Panc1 (cell line): ENCODE data around the gene OPN1MW3. TPM values are rescaled to one million over a fixed set of nuclear protein-coding genes. Genes with fewer than 3 reads are reported as not detected.

Experiments
- ATAC-seq: fragments of 200-7000 bp; cut with Tn5 transposase; 2 replicates; pipeline ENCODE4 v1.9.1; 2020; ENCODE audit warnings: mild to moderate bottlenecking, moderate library complexity
- BruUV-seq: library from RNA; stranded (reverse); fragments of 400-500 nt; replicated peaks from 2 replicates; lab custom pipeline; 2021; lab: Mats Ljungman, UMichigan
- CTCF ChIA-PET: fragments of 300-600 bp; sonication (Branson Sonifier 250); formaldehyde crosslinking; loops from one replicate; lab custom pipeline; 2022; ENCODE audit warnings: antibody characterized with exemption; lab: Charles Lee
- POLR2A ChIA-PET: fragments of 300-600 bp; sonication (Branson Sonifier 250); formaldehyde crosslinking; loops from one replicate; lab custom pipeline; 2022; ENCODE audit warnings: antibody characterized with exemption; lab: Charles Lee
- DNase-seq: peaks from one replicate; pipeline ENCODE4 v3.0.0-alpha.2; 2010; ENCODE audit warnings: low read depth, low spot score
- H3K27ac ChIP-seq: 2 replicates; pipeline ENCODE4 v1.5.1; 2011; ENCODE audit warnings: mild to moderate bottlenecking, low read length, inconsistent platforms
- H3K27me3 ChIP-seq: fragments of 200-500 bp; sonication (Bioruptor generic); 2 replicates; pipeline ENCODE4 v1.6.0; 2014; ENCODE audit warnings: low read length, inconsistent platforms; ENCODE audit not compliant: control insufficient read depth, insufficient read depth
- H3K36me3 ChIP-seq: fragments of 200-500 bp; sonication (Bioruptor generic); 2 replicates; pipeline ENCODE4 v1.5.1; 2014; ENCODE audit warnings: inconsistent platforms, mild to moderate bottlenecking, low read length, moderate library complexity; ENCODE audit not compliant: control insufficient read depth, insufficient read depth
- H3K4me1 ChIP-seq: 2 replicates; pipeline ENCODE4 v1.5.1; 2011; ENCODE audit warnings: inconsistent platforms, mild to moderate bottlenecking, low read length, moderate library complexity; ENCODE audit not compliant: control insufficient read depth, insufficient read depth
- H3K4me3 ChIP-seq, 2 experiments: 2 replicates each; pipeline ENCODE4 v1.5.1; 2011 to 2012; ENCODE audit warnings: low read depth in 2 of 2, low read length in 2 of 2, mild to moderate bottlenecking in 2 of 2, inconsistent platforms in 1 of 2, moderate library complexity in 1 of 2
- H3K9me3 ChIP-seq: fragments of 200-500 bp; sonication (Bioruptor generic); 2 replicates; pipeline ENCODE4 v1.5.1; 2014; ENCODE audit warnings: low read depth, mild to moderate bottlenecking, inconsistent platforms, low read length, moderate library complexity; ENCODE audit not compliant: control insufficient read depth, insufficient read depth
- POLR2AphosphoS5 ChIP-seq: IDR thresholded peaks from 2 replicates; pipeline ENCODE4 v1.6.1; 2012; ENCODE audit warnings: mild to moderate bottlenecking, low read depth, low read length, moderate library complexity
- SIN3A ChIP-seq: IDR thresholded peaks from 2 replicates; pipeline ENCODE4 v1.6.1; 2012; ENCODE audit warnings: low read depth, mild to moderate bottlenecking, low read length, moderate library complexity, borderline replicate concordance; ENCODE audit not compliant: insufficient read depth
- TCF7L2 ChIP-seq: IDR thresholded peaks from 2 replicates; pipeline ENCODE4 v1.6.1; 2011; ENCODE audit warnings: mild to moderate bottlenecking, low read depth, low read length, inconsistent platforms
- in situ Hi-C: cut with HindIII; loops from 2 replicates; pipeline ENCODE4 v1.10.0; 2016; ENCODE audit warnings: low sequenced_read_pairs, low pct_unique_long_range_greater_than_20kb
- intact Hi-C: fragments of 100-400 bp; cut with micrococcal nuclease; formaldehyde crosslinking; loops from one replicate; pipeline ENCODE4 v1.10.0; 2022; ENCODE audit not compliant: unreplicated experiment
- total RNA-seq: library from RNA; stranded (reverse); gene quantifications from one replicate; pipeline ENCODE4 v1.2.1, GENCODE V29; 2021; ENCODE audit not compliant: unreplicated experiment
- TF ChIP-seq, protein P1 (sequence below): fragments of 450-650 bp; IDR thresholded peaks from 2 replicates; pipeline ENCODE4 v1.5.1; 2017; ENCODE audit warnings: mild to moderate bottlenecking
- TF ChIP-seq, protein P2 (sequence below), 2 experiments: IDR thresholded peaks; 2 replicates each; pipeline ENCODE4 v1.6.1; 2011 to 2012; ENCODE audit warnings: low read depth in 2 of 2, control low read depth in 1 of 2, low read length in 1 of 2, mild to moderate bottlenecking in 1 of 2, moderate library complexity in 1 of 2; ENCODE audit not compliant: insufficient read depth in 1 of 2

Gene OPN1MW3
- total RNA-seq, 1 experiment from 2014 or later, result not detected

DNA sequence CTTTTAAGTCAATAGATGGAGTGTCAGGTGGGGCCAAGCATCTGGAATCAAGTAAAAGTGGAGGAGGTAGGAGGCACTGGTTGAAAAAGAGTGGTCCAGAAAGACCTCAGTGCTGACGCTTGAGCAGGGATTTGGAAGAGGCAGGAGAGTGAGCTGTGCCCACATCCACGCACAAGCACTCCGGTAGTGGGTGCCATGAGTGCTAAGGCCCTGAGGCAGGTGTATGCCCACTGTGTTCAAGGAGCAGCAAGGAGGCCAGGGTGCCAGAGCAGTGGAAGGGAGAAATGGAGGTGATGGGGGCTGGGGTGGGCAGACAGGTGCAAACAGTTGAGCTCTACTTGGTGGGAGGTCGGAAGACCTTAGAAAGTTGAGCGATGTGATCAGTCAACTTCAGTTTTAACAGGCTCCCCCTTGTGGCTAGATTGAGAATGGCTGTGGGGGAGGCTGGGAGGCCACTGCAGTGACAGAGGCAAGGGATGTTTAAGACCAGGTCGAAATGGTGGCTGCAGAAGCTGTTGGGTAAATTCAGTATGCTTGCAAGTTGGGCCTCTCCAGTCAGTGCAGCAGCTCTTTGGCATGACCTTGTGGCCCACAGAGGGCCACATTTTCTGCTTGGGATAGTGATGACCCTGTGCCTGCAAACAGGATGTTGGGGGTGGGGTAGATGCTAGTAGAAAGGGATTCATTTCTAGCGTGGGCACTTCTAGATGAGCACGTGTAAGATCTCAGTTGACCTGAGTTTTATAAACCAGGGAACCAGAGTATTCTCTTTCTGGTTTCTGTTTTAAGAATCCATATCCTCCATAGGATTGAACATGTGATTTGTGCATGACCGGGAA lies 50.9 kb downstream of the OPN1MW3 start:
- no TSS peak for BruUV-seq
- no peaks in the 10 kb centered on the region for H3K9me3 ChIP-seq
- TF ChIP-seq, protein P1, sequence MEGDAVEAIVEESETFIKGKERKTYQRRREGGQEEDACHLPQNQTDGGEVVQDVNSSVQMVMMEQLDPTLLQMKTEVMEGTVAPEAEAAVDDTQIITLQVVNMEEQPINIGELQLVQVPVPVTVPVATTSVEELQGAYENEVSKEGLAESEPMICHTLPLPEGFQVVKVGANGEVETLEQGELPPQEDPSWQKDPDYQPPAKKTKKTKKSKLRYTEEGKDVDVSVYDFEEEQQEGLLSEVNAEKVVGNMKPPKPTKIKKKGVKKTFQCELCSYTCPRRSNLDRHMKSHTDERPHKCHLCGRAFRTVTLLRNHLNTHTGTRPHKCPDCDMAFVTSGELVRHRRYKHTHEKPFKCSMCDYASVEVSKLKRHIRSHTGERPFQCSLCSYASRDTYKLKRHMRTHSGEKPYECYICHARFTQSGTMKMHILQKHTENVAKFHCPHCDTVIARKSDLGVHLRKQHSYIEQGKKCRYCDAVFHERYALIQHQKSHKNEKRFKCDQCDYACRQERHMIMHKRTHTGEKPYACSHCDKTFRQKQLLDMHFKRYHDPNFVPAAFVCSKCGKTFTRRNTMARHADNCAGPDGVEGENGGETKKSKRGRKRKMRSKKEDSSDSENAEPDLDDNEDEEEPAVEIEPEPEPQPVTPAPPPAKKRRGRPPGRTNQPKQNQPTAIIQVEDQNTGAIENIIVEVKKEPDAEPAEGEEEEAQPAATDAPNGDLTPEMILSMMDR, result peak; percentile 84
- no peak for TF ChIP-seq SIN3A
- no peak for TF ChIP-seq POLR2AphosphoS5
- TF ChIP-seq, protein P2, sequence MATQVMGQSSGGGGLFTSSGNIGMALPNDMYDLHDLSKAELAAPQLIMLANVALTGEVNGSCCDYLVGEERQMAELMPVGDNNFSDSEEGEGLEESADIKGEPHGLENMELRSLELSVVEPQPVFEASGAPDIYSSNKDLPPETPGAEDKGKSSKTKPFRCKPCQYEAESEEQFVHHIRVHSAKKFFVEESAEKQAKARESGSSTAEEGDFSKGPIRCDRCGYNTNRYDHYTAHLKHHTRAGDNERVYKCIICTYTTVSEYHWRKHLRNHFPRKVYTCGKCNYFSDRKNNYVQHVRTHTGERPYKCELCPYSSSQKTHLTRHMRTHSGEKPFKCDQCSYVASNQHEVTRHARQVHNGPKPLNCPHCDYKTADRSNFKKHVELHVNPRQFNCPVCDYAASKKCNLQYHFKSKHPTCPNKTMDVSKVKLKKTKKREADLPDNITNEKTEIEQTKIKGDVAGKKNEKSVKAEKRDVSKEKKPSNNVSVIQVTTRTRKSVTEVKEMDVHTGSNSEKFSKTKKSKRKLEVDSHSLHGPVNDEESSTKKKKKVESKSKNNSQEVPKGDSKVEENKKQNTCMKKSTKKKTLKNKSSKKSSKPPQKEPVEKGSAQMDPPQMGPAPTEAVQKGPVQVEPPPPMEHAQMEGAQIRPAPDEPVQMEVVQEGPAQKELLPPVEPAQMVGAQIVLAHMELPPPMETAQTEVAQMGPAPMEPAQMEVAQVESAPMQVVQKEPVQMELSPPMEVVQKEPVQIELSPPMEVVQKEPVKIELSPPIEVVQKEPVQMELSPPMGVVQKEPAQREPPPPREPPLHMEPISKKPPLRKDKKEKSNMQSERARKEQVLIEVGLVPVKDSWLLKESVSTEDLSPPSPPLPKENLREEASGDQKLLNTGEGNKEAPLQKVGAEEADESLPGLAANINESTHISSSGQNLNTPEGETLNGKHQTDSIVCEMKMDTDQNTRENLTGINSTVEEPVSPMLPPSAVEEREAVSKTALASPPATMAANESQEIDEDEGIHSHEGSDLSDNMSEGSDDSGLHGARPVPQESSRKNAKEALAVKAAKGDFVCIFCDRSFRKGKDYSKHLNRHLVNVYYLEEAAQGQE (IDR thresholded peaks at IDR 0.05; ENCODE audit: insufficient read depth in 1 of 2, low read depth in 2 of 2, low read length in 1 of 2), result no peak
- no peak for TF ChIP-seq TCF7L2
- DNase-seq (peak; percentile 36), ATAC-seq (peak; percentile 66; the same call in 1 of the 2 replicates)
- ChIA-PET CTCF (no interaction called here), POLR2A (no interaction called here)
- H3K27me3 ChIP-seq, result no peaks in the 10 kb centered on the region
- H3K4me1 ChIP-seq, result no peaks in the 10 kb centered on the region
- no peak overlapping the region for H3K27ac ChIP-seq
- H3K36me3 ChIP-seq, result no peaks in the 10 kb centered on the region
- in situ Hi-C loops (no loop called here), intact Hi-C loops (no loop called here)
- no peak overlapping the region for H3K4me3 ChIP-seq

DNA sequence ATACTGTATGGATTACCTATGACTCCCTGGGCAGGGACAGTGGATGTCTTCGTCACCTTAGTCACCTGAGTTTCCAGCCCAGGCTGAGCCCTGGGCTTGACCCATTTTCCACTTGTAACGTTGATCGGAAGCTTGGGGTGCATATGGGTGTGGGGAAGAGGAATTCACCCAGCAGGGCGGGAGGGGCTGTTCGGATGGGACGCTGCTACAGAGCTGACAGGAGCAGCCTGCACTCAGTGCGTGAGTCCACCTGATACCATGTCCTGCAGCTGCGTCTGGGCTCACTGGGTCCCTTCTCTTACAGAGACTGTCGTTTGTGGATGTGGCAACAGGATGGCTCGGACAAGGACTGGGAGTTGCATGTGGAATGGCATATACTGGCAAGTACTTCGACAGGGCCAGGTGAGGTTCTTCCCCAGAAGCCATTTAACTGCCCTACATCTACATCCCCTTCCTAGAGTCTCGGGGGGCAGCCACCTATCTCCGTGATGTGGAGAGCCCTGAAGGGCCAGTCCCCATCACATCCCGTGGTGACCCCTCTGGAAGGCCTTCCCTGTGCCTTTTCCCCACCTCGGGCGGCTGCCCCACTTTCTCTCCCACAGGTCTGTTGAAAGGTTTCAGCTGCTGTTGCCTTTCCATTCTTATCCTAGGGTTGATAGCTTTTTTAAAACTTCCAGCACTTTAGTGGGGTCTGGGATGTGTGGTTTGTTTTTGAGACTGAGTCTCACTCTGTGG lies 51.8 kb downstream of the OPN1MW3 start:
- CTCF ChIA-PET, result no interaction called here
- no peak for ATAC-seq
- H3K27me3 ChIP-seq, result no peaks in the 10 kb centered on the region
- no peak overlapping the region for H3K27ac ChIP-seq
- in situ Hi-C loops (no loop called here), intact Hi-C loops (no loop called here)
- no peak overlapping the region for H3K4me3 ChIP-seq
- POLR2A ChIA-PET, result no interaction called here
- TF ChIP-seq TCF7L2, result no peak
- no peak for TF ChIP-seq SIN3A
- TF ChIP-seq, protein P2 (IDR thresholded peaks at IDR 0.05; ENCODE audit: insufficient read depth in 1 of 2, low read depth in 2 of 2, low read length in 1 of 2), result no peak
- H3K4me1 ChIP-seq, result no peaks in the 10 kb centered on the region
- H3K36me3 ChIP-seq, result no peaks in the 10 kb centered on the region
- DNase-seq, result no peak
- H3K9me3 ChIP-seq, result no peaks in the 10 kb centered on the region
- no TSS peak for BruUV-seq
